ENCODE results near the gene OR2AT4.
"Not testable (repeated sequence)": the region's sequence is repeated elsewhere in the genome, so short reads cannot be mapped to it uniquely, and the experiment has no call there.

OR2AT4 gene

GRCh38 chr11:75101424-75102128, 4.9 kb upstream of the OR2AT4 start:
- no peak for TF ChIP-seq CTCF (IDR thresholded peaks at IDR 0.05; ENCODE audit: low read depth, low read length)
- DNase-seq (ENCODE audit: extremely low read depth, low read depth), result no peak

- TF ChIP-seq CTCF (IDR thresholded peaks at IDR 0.05; ENCODE audit: low read depth, low read length), result no peak
- DNase-seq (ENCODE audit: extremely low read depth, low read depth), result no peak
Measured at GRCh38 chr11:75100314-75100713, 3.6 kb upstream of the OR2AT4 start.

- DNase-seq (ENCODE audit: extremely low read depth, low read depth), result no peak
- no peak for TF ChIP-seq CTCF (IDR thresholded peaks at IDR 0.05; ENCODE audit: low read depth, low read length)
Measured at GRCh38 chr11:75099635-75100034, 3.0 kb upstream of the OR2AT4 start.

GRCh38 chr11:75098835-75099439, 2.3 kb upstream of the OR2AT4 start:
- DNase-seq (ENCODE audit: extremely low read depth, low read depth), result not testable (repeated sequence)

- DNase-seq (ENCODE audit: extremely low read depth, low read depth), result not testable (repeated sequence)
Measured at GRCh38 chr11:75098181-75098580, 1.5 kb upstream of the OR2AT4 start.

GRCh38 chr11:75097173-75097557, 489 bp upstream of the OR2AT4 start:
- no peak for DNase-seq (ENCODE audit: extremely low read depth, low read depth)
- TF ChIP-seq CTCF (IDR thresholded peaks at IDR 0.05; ENCODE audit: low read depth, low read length), result no peak

- DNase-seq (ENCODE audit: extremely low read depth, low read depth), result not testable (repeated sequence)
Measured at GRCh38 chr11:75094382-75094781, 2.3 kb downstream of the OR2AT4 start.

GRCh38 chr11:75090671-75091177, 6.0 kb downstream of the OR2AT4 start:
- no peak for TF ChIP-seq CTCF (IDR thresholded peaks at IDR 0.05; ENCODE audit: low read depth, low read length)
- DNase-seq (ENCODE audit: extremely low read depth, low read depth), result no peak
